Mesodermal cell (in vitro differentiated cells): Measurements from ENCODE around the gene DCPS.
"Not testable (repeated sequence)": the region's sequence is repeated elsewhere in the genome, so short reads cannot be mapped to it uniquely, and the experiment has no call there.

Experiments used
- H3K27ac ChIP-seq: 2 replicates; pipeline ENCODE4 v1.7.0; 2013; ENCODE audit warnings: mild to moderate bottlenecking, low read depth, low read length, moderate library complexity; ENCODE audit not compliant: severe bottlenecking
- H3K36me3 ChIP-seq: 2 replicates; pipeline ENCODE4 v1.7.1; 2013; ENCODE audit warnings: mild to moderate bottlenecking, low read length, moderate library complexity; ENCODE audit not compliant: control insufficient read depth, insufficient read depth
- H3K4me1 ChIP-seq: one replicate; pipeline ENCODE4 v1.7.1; 2013; ENCODE audit warnings: mild to moderate bottlenecking, low read length; ENCODE audit not compliant: insufficient read depth, control insufficient read depth, poor library complexity, severe bottlenecking
- H3K4me3 ChIP-seq: 2 replicates; pipeline ENCODE4 v1.7.0; 2013; ENCODE audit warnings: low read length, control low read depth, mild to moderate bottlenecking; ENCODE audit not compliant: insufficient read depth, poor library complexity, severe bottlenecking; ENCODE audit errors: extremely low read depth
- H3K9me3 ChIP-seq: 2 replicates; pipeline ENCODE4 v1.7.1; 2013; ENCODE audit warnings: mild to moderate bottlenecking, low read length, moderate library complexity; ENCODE audit not compliant: control insufficient read depth
- WGBS, 2 experiments: methylation state at CpG; one replicate each; pipeline ENCODE4 v1.1.5; 2013; ENCODE audit warnings: missing lambda C conversion rate in 2 of 2; ENCODE audit not compliant: insufficient coverage in 2 of 2; 5-methylcytosine and 5-hydroxymethylcytosine counted together

DCPS gene

GRCh38 chr11:126288237-126288636 is 15.6 kb upstream of the DCPS start:
- Histone ChIP-seq H3K4me1 (no peaks in the 10 kb centered on the region), H3K9me3 (no peaks in the 10 kb centered on the region), H3K36me3 (peaks cover 9% of the 10 kb centered on the region), H3K27ac (no peak overlapping the region), H3K4me3 (no peak overlapping the region)
- 94 to 96% methylated on average over 3 to 4 of the region's 6 CpGs for WGBS, 2 experiments

GRCh38 chr11:126290887-126291286 is 13.0 kb upstream of the DCPS start:
- 93 to 96% methylated on average over 10 to 12 of the region's 12 CpGs for WGBS, 2 experiments
- Histone ChIP-seq H3K4me3 (no peak overlapping the region), H3K9me3 (no peaks in the 10 kb centered on the region), H3K27ac (peak overlapping the region; percentile 62), H3K36me3 (peaks cover 15% of the 10 kb centered on the region), H3K4me1 (no peaks in the 10 kb centered on the region)

GRCh38 chr11:126293726-126294125 is 10.1 kb upstream of the DCPS start:
- H3K4me1 ChIP-seq = no peaks in the 10 kb centered on the region
- no peak overlapping the region for H3K4me3 ChIP-seq
- H3K9me3 ChIP-seq = no peaks in the 10 kb centered on the region
- H3K36me3 ChIP-seq = peaks cover 20% of the 10 kb centered on the region
- H3K27ac ChIP-seq = no peak overlapping the region
- WGBS, 2 experiments = 94 to 100% methylated on average over 5 of the region's 5 CpGs

GRCh38 chr11:126297004-126297403 is 6.9 kb upstream of the DCPS start:
- Histone ChIP-seq H3K9me3 (no peaks in the 10 kb centered on the region), H3K4me1 (no peaks in the 10 kb centered on the region), H3K4me3 (no peak overlapping the region), H3K27ac (no peak overlapping the region), H3K36me3 (peaks cover 31% of the 10 kb centered on the region)
- 88 to 91% methylated on average over 2 of the region's 2 CpGs for WGBS, 2 experiments

- Histone ChIP-seq H3K4me3 (peak overlapping the region; percentile 63), H3K36me3 (peaks cover 14% of the 10 kb centered on the region), H3K4me1 (peaks cover 7% of the 10 kb centered on the region), H3K27ac (peak overlapping the region; percentile 85), H3K9me3 (no peaks in the 10 kb centered on the region)
- 80 to 92% methylated on average over 4 to 9 of the region's 12 CpGs for WGBS, 2 experiments
These were observed 706 bp downstream of the DCPS start for GRCh38 chr11:126304457-126305075.

- no peaks in the 10 kb centered on the region for H3K9me3 ChIP-seq
- H3K4me3 ChIP-seq = no peak overlapping the region
- H3K4me1 ChIP-seq = peaks cover 9% of the 10 kb centered on the region
- WGBS, 2 experiments = 100% methylated on average over 2 to 4 of the region's 4 CpGs
- no peak overlapping the region for H3K27ac ChIP-seq
- peaks cover 16% of the 10 kb centered on the region for H3K36me3 ChIP-seq
These were observed 1.8 kb downstream of the DCPS start for GRCh38 chr11:126305699-126306098.

- H3K36me3 ChIP-seq = peaks cover 11% of the 10 kb centered on the region
- no peak overlapping the region for H3K4me3 ChIP-seq
- H3K9me3 ChIP-seq = no peaks in the 10 kb centered on the region
- H3K4me1 ChIP-seq = peaks cover 13% of the 10 kb centered on the region
- H3K27ac ChIP-seq = peak overlapping the region; percentile 71
- WGBS, 2 experiments = 25 to 38% methylated on average over 2 of the region's 5 CpGs
These were observed 3.8 kb downstream of the DCPS start for GRCh38 chr11:126307706-126308105.

GRCh38 chr11:126308271-126308671 is 4.4 kb downstream of the DCPS start:
- H3K4me3 ChIP-seq = no peak overlapping the region
- H3K27ac ChIP-seq = peak overlapping the region; percentile 71
- H3K9me3 ChIP-seq = no peaks in the 10 kb centered on the region
- H3K36me3 ChIP-seq = peaks cover 11% of the 10 kb centered on the region
- WGBS, 2 experiments = 87 to 89% methylated on average over 3 to 4 of the region's 4 CpGs
- H3K4me1 ChIP-seq = peaks cover 13% of the 10 kb centered on the region

- not testable (repeated sequence) for H3K9me3 ChIP-seq, H3K4me3 ChIP-seq, H3K27ac ChIP-seq
- WGBS, 2 experiments = 100% methylated on average over 1 to 3 of the region's 4 CpGs
- H3K4me1 ChIP-seq = peaks cover 13% of the 10 kb centered on the region
- peaks cover 11% of the 10 kb centered on the region for H3K36me3 ChIP-seq
These were observed 4.9 kb downstream of the DCPS start for GRCh38 chr11:126308771-126309170.

- WGBS, 2 experiments = 71 to 75% methylated on average over 8 to 11 of the region's 12 CpGs
- H3K9me3 ChIP-seq = no peaks in the 10 kb centered on the region
- H3K27ac ChIP-seq = no peak overlapping the region
- H3K4me1 ChIP-seq = peaks cover 10% of the 10 kb centered on the region
- no peak overlapping the region for H3K4me3 ChIP-seq
- peaks cover 16% of the 10 kb centered on the region for H3K36me3 ChIP-seq
These were observed 6.5 kb downstream of the DCPS start for GRCh38 chr11:126310200-126310991.

GRCh38 chr11:126310992-126311310 is 7.1 kb downstream of the DCPS start:
- peaks cover 16% of the 10 kb centered on the region for H3K36me3 ChIP-seq
- 88 to 95% methylated on average over 4 to 5 of the region's 6 CpGs for WGBS, 2 experiments
- H3K4me3 ChIP-seq = no peak overlapping the region
- H3K4me1 ChIP-seq = peaks cover 10% of the 10 kb centered on the region
- no peaks in the 10 kb centered on the region for H3K9me3 ChIP-seq
- no peak overlapping the region for H3K27ac ChIP-seq
